GM23248 (cell line): ENCODE data around the gene TTC16. TPM values are rescaled to one million over a fixed set of nuclear protein-coding genes. Genes with fewer than 3 reads are reported as not detected.

Source experiments
- DNase-seq: peaks from one replicate; pipeline ENCODE4 v3.0.0-alpha.2; 2015
- H2AFZ ChIP-seq: fragments of 200-600 bp; sonication (generic); 2 replicates; pipeline ENCODE4 v1.6.1; 2016; ENCODE audit warnings: antibody characterized with exemption
- H3F3A ChIP-seq: fragments of 200-600 bp; sonication (generic); 2 replicates; pipeline ENCODE4 v1.6.1; 2016; ENCODE audit warnings: mild to moderate bottlenecking, antibody characterized with exemption, mixed run types; ENCODE audit not compliant: insufficient read depth
- H3K27ac ChIP-seq: fragments of 200-600 bp; sonication (generic); 2 replicates; pipeline ENCODE4 v1.5.1; 2016; ENCODE audit warnings: mild to moderate bottlenecking
- H3K27me3 ChIP-seq: fragments of 200-600 bp; sonication (generic); replicated peaks from 2 replicates; pipeline ENCODE4 v1.6.1; 2016; ENCODE audit warnings: mild to moderate bottlenecking; ENCODE audit not compliant: insufficient read depth
- H3K36me3 ChIP-seq: fragments of 200-600 bp; sonication (generic); 2 replicates; pipeline ENCODE4 v1.6.1; 2016; ENCODE audit warnings: low read depth, mild to moderate bottlenecking
- H3K4me1 ChIP-seq: fragments of 200-600 bp; sonication (generic); 2 replicates; pipeline ENCODE4 v1.6.1; 2016; ENCODE audit warnings: mild to moderate bottlenecking; ENCODE audit not compliant: insufficient read depth
- H3K4me2 ChIP-seq: fragments of 200-600 bp; sonication (generic); one replicate; pipeline ENCODE4 v1.6.1; 2016; ENCODE audit warnings: mild to moderate bottlenecking; ENCODE audit not compliant: unreplicated experiment
- H3K4me3 ChIP-seq: fragments of 200-600 bp; sonication (generic); 2 replicates; pipeline ENCODE4 v1.5.1; 2016; ENCODE audit warnings: mild to moderate bottlenecking
- H3K79me2 ChIP-seq: fragments of 200-600 bp; sonication (generic); 2 replicates; pipeline ENCODE4 v1.6.1; 2016; ENCODE audit warnings: mild to moderate bottlenecking; ENCODE audit not compliant: insufficient read depth
- H3K9ac ChIP-seq: fragments of 200-600 bp; sonication (generic); 2 replicates; pipeline ENCODE4 v1.6.1; 2016; ENCODE audit warnings: mild to moderate bottlenecking
- H3K9me2 ChIP-seq: fragments of 200-600 bp; sonication (generic); 2 replicates; pipeline ENCODE4 v1.6.1; 2016; ENCODE audit warnings: mixed run types, mild to moderate bottlenecking, moderate library complexity; ENCODE audit not compliant: insufficient read depth
- H3K9me3 ChIP-seq: fragments of 200-600 bp; sonication (generic); one replicate; pipeline ENCODE4 v1.6.1; 2017; ENCODE audit warnings: low read depth
- H4K20me1 ChIP-seq: fragments of 200-600 bp; sonication (generic); 2 replicates; pipeline ENCODE4 v1.6.0; 2016; ENCODE audit not compliant: insufficient read depth
- EZH2 ChIP-seq: fragments of 200-600 bp; sonication (generic); IDR thresholded peaks from 2 replicates; pipeline ENCODE4 v1.6.1; 2018; ENCODE audit warnings: antibody characterized with exemption, mild to moderate bottlenecking; ENCODE audit not compliant: insufficient read depth, poor library complexity, severe bottlenecking
- EZH2phosphoT487 ChIP-seq: fragments of 200-600 bp; sonication (generic); IDR thresholded peaks from 2 replicates; pipeline ENCODE4 v1.6.1; 2018; ENCODE audit warnings: antibody characterized with exemption, moderate library complexity, mild to moderate bottlenecking, low read depth; ENCODE audit not compliant: insufficient read depth
- WGBS, 2 experiments: methylation state at CpG; one replicate each; pipeline ENCODE4 v1.1.6; 2015 to 2017; ENCODE audit warnings: low lambda C conversion rate in 2 of 2, low coverage in 1 of 2; ENCODE audit errors: missing lambda C conversion rate in 2 of 2; 5-methylcytosine and 5-hydroxymethylcytosine counted together
- in situ Hi-C: fragments of 300-500 bp; cut with MboI; formaldehyde crosslinking; loops from 2 replicates; pipeline ENCODE4 v1.15.0; 2020
- polyA plus RNA-seq: library from polyadenylated mRNA; unstranded; fragments of >200 nt; fragmentation: Nextera tagmentation; extraction: Ambion mirVana; gene quantifications from 2 replicates; pipeline ENCODE4 v1.2.1, GENCODE V29; 2016
- total RNA-seq: library from RNA; depleted of rRNA; stranded (reverse); fragments of >200 nt; shearing (Covaris generic); gene quantifications from 2 replicates; pipeline ENCODE4 v1.2.3, GENCODE V29; 2014

The TTC16 gene
- total and polyA plus RNA-seq, 2 experiments from 2014 or later: 0.06 TPM; not detected in 1

- DNase-seq: no peak
- no peak overlapping the region for H3K27ac ChIP-seq
- H3K9me2 ChIP-seq: no peaks in the 10 kb centered on the region
- peaks cover 9% of the 10 kb centered on the region; the same call in 1 of the 2 replicates for H3F3A ChIP-seq
- TF ChIP-seq EZH2phosphoT487: no peak
- TF ChIP-seq EZH2: no peak
- H3K4me2 ChIP-seq: no peak overlapping the region
- WGBS, 2 experiments: 79 to 80% methylated on average over 12 of the region's 12 CpGs
- H3K79me2 ChIP-seq: no peaks in the 10 kb centered on the region
- peaks cover 14% of the 10 kb centered on the region for H3K4me1 ChIP-seq
- H4K20me1 ChIP-seq: no peaks in the 10 kb centered on the region
- H2AFZ ChIP-seq: no peak overlapping the region
- H3K27me3 ChIP-seq: no peaks in the 10 kb centered on the region
- H3K4me3 ChIP-seq: no peak overlapping the region
- no peaks in the 10 kb centered on the region for H3K36me3 ChIP-seq
- in situ Hi-C loops: no loop called here
- H3K9ac ChIP-seq: no peak overlapping the region
- H3K9me3 ChIP-seq: no peaks in the 10 kb centered on the region
Observed at GRCh38 chr9:127722055-127722745, 6.3 kb downstream of the TTC16 start.

- in situ Hi-C loops: no loop called here
- no peaks in the 10 kb centered on the region for H4K20me1 ChIP-seq
- H3K36me3 ChIP-seq: no peaks in the 10 kb centered on the region
- WGBS, 2 experiments: 89 to 92% methylated on average over 13 of the region's 13 CpGs
- no peak overlapping the region for H2AFZ ChIP-seq
- H3K4me3 ChIP-seq: no peak overlapping the region
- H3K4me1 ChIP-seq: peaks cover 14% of the 10 kb centered on the region
- H3K9me2 ChIP-seq: no peaks in the 10 kb centered on the region
- DNase-seq: no peak
- H3F3A ChIP-seq: peaks cover 9% of the 10 kb centered on the region; the same call in 1 of the 2 replicates
- TF ChIP-seq EZH2: no peak
- no peak for TF ChIP-seq EZH2phosphoT487
- H3K4me2 ChIP-seq: no peak overlapping the region
- H3K79me2 ChIP-seq: no peaks in the 10 kb centered on the region
- H3K9me3 ChIP-seq: no peaks in the 10 kb centered on the region
- no peaks in the 10 kb centered on the region for H3K27me3 ChIP-seq
- H3K9ac ChIP-seq: no peak overlapping the region
- no peak overlapping the region for H3K27ac ChIP-seq
Observed at GRCh38 chr9:127723013-127723412, 7.1 kb downstream of the TTC16 start.

DNA sequence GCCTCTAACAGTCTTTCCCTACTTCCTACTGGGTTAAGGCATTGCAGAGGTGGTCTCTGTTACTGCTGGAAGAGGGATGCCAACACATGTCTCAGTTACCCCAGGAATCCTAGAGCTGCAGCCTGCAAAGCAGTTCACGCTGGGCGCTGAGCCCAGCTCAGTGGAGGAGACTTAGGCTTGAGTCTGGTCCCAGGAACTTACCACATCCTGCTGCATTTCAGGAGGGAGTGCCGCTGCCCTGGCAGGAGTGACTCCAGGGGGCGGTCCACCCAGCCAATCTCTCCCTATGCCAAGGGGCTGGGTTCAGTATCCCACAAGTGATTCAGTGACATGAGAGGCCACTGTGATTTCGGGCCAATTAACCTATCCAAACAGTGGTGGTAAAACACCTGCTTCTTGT is 7.6 kb downstream of the TTC16 start:
- no peaks in the 10 kb centered on the region for H3K36me3 ChIP-seq
- H2AFZ ChIP-seq: no peak overlapping the region
- no peaks in the 10 kb centered on the region for H3K79me2 ChIP-seq
- no peak overlapping the region for H3K27ac ChIP-seq
- no peaks in the 10 kb centered on the region for H4K20me1 ChIP-seq
- no peak overlapping the region for H3K4me2 ChIP-seq
- H3K4me3 ChIP-seq: no peak overlapping the region
- peaks cover 9% of the 10 kb centered on the region; the same call in 1 of the 2 replicates for H3F3A ChIP-seq
- H3K9ac ChIP-seq: no peak overlapping the region
- peak; percentile 93 for DNase-seq
- TF ChIP-seq EZH2: no peak
- TF ChIP-seq EZH2phosphoT487: no peak
- 2 to 5% methylated on average over 5 of the region's 5 CpGs for WGBS, 2 experiments
- no peaks in the 10 kb centered on the region for H3K9me3 ChIP-seq
- in situ Hi-C loops: no loop called here
- H3K9me2 ChIP-seq: no peaks in the 10 kb centered on the region
- H3K27me3 ChIP-seq: no peaks in the 10 kb centered on the region
- peaks cover 14% of the 10 kb centered on the region for H3K4me1 ChIP-seq

GRCh38 chr9:127724012-127724411 is 8.1 kb downstream of the TTC16 start:
- H3K79me2 ChIP-seq: no peaks in the 10 kb centered on the region
- no peak overlapping the region for H3K4me2 ChIP-seq
- no peak overlapping the region for H3K27ac ChIP-seq
- in situ Hi-C loops: no loop called here
- H3K4me1 ChIP-seq: peaks cover 14% of the 10 kb centered on the region
- no peak overlapping the region for H2AFZ ChIP-seq
- DNase-seq: no peak
- no peaks in the 10 kb centered on the region for H4K20me1 ChIP-seq
- H3K9me3 ChIP-seq: no peaks in the 10 kb centered on the region
- no peak overlapping the region for H3K4me3 ChIP-seq
- H3K27me3 ChIP-seq: no peaks in the 10 kb centered on the region
- H3F3A ChIP-seq: peaks cover 9% of the 10 kb centered on the region; the same call in 1 of the 2 replicates
- no peaks in the 10 kb centered on the region for H3K9me2 ChIP-seq
- TF ChIP-seq EZH2phosphoT487 (no peak), EZH2 (no peak)
- no peaks in the 10 kb centered on the region for H3K36me3 ChIP-seq
- H3K9ac ChIP-seq: no peak overlapping the region
- 29 to 31% methylated on average over 21 to 23 of the region's 23 CpGs for WGBS, 2 experiments
